22Rv1 (cell line): ENCODE measurements around the gene FRS3.

Experiments
- H3K27ac ChIP-seq: fragments of 450-650 bp; 2 replicates; pipeline ENCODE4 v1.5.1; 2017
- ZFX ChIP-seq: fragments of 450-650 bp; IDR thresholded peaks from 2 replicates; pipeline ENCODE4 v1.6.1; 2017; ENCODE audit warnings: antibody characterized with exemption, borderline replicate concordance
- TF ChIP-seq, protein P1 (sequence below): fragments of 450-650 bp; IDR thresholded peaks from 2 replicates; pipeline ENCODE4 v1.5.1; 2017; ENCODE audit warnings: mild to moderate bottlenecking

FRS3 gene

GRCh38 chr6:41733707-41734665, 45.7 kb downstream of the FRS3 start:
- H3K27ac ChIP-seq = no peak overlapping the region
- TF ChIP-seq ZFX = no peak
- TF ChIP-seq, protein P1, sequence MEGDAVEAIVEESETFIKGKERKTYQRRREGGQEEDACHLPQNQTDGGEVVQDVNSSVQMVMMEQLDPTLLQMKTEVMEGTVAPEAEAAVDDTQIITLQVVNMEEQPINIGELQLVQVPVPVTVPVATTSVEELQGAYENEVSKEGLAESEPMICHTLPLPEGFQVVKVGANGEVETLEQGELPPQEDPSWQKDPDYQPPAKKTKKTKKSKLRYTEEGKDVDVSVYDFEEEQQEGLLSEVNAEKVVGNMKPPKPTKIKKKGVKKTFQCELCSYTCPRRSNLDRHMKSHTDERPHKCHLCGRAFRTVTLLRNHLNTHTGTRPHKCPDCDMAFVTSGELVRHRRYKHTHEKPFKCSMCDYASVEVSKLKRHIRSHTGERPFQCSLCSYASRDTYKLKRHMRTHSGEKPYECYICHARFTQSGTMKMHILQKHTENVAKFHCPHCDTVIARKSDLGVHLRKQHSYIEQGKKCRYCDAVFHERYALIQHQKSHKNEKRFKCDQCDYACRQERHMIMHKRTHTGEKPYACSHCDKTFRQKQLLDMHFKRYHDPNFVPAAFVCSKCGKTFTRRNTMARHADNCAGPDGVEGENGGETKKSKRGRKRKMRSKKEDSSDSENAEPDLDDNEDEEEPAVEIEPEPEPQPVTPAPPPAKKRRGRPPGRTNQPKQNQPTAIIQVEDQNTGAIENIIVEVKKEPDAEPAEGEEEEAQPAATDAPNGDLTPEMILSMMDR = no peak

DNA sequence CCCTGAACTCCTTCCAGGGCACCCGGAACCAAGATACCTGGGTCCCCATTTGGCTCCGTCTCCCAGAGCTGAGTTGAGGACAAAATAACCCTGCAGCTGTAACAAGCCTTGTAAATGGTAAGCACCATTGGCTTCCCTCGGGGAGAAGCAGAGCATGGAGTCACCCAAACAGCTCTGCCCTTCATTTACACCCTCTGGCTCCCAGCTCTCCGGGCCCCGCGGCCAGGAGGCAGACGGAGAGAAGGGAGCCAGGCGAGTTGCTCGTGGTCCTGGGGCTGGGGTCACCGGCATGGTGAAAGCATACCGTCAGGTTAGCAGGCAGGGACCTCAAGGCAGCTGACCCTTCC, 46.4 kb downstream of the FRS3 start:
- no peak for TF ChIP-seq ZFX
- TF ChIP-seq, protein P1 = no peak
- no peak overlapping the region for H3K27ac ChIP-seq

- TF ChIP-seq, protein P1 = no peak
- TF ChIP-seq ZFX = no peak
- H3K27ac ChIP-seq = no peak overlapping the region
Measured at GRCh38 chr6:41732591-41733359, 46.9 kb downstream of the FRS3 start.

DNA sequence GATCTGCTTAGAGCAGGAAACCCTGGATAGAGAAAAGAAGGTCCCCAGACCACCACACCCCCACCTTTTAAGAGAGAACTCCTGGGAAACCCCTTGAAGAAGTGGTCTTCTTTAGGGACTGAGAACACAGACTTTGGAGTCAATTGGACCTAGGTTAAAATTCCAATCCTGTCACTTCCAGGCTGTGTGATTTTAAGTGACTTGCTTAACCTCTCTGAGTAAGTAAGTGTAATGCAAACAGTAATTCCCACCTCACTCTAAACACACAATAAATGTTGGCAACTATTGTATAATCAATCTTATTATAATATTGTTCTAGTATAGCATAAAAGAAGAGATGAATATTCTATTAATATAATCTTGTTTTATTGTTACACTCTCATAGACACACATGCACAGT, 47.6 kb downstream of the FRS3 start:
- no peak overlapping the region for H3K27ac ChIP-seq
- TF ChIP-seq, protein P1 = no peak
- TF ChIP-seq ZFX = no peak

- no peak overlapping the region for H3K27ac ChIP-seq
- TF ChIP-seq, protein P1 = no peak
- TF ChIP-seq ZFX = no peak
Measured at GRCh38 chr6:41731561-41732086, 48.1 kb downstream of the FRS3 start.

- TF ChIP-seq, protein P1 = no peak
- no peak for TF ChIP-seq ZFX
- H3K27ac ChIP-seq = no peak overlapping the region
Measured at GRCh38 chr6:41730531-41731436, 48.9 kb downstream of the FRS3 start.
